GM18498 (cell line): ENCODE results near the gene C12orf57.

Source experiments
- ATAC-seq: cut with Tn5 transposase; IDR thresholded peaks from one replicate; pipeline ENCODE4 v1.9.1; 2021; ENCODE audit warnings: mild to moderate bottlenecking, moderate library complexity; ENCODE audit not compliant: unreplicated experiment

Gene C12orf57

DNA sequence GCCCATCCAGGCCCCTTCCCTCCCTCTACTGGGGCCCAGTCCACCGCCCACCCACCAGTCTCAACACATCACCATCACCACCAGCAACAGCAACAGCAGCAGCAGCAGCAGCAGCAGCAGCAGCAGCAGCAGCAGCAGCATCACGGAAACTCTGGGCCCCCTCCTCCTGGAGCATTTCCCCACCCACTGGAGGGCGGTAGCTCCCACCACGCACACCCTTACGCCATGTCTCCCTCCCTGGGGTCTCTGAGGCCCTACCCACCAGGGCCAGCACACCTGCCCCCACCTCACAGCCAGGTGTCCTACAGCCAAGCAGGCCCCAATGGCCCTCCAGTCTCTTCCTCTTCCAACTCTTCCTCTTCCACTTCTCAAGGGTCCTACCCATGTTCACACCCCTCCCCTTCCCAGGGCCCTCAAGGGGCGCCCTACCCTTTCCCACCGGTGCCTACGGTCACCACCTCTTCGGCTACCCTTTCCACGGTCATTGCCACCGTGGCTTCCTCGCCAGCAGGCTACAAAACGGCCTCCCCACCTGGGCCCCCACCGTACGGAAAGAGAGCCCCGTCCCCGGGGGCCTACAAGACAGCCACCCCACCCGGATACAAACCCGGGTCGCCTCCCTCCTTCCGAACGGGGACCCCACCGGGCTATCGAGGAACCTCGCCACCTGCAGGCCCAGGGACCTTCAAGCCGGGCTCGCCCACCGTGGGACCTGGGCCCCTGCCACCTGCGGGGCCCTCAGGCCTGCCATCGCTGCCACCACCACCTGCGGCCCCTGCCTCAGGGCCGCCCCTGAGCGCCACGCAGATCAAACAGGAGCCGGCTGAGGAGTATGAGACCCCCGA is 7.0 kb upstream of the C12orf57 start:
- ATAC-seq, result no peak

- peak; percentile 91 for ATAC-seq
Observed at GRCh38 chr12:6937481-6938352, 6.1 kb upstream of the C12orf57 start.

DNA sequence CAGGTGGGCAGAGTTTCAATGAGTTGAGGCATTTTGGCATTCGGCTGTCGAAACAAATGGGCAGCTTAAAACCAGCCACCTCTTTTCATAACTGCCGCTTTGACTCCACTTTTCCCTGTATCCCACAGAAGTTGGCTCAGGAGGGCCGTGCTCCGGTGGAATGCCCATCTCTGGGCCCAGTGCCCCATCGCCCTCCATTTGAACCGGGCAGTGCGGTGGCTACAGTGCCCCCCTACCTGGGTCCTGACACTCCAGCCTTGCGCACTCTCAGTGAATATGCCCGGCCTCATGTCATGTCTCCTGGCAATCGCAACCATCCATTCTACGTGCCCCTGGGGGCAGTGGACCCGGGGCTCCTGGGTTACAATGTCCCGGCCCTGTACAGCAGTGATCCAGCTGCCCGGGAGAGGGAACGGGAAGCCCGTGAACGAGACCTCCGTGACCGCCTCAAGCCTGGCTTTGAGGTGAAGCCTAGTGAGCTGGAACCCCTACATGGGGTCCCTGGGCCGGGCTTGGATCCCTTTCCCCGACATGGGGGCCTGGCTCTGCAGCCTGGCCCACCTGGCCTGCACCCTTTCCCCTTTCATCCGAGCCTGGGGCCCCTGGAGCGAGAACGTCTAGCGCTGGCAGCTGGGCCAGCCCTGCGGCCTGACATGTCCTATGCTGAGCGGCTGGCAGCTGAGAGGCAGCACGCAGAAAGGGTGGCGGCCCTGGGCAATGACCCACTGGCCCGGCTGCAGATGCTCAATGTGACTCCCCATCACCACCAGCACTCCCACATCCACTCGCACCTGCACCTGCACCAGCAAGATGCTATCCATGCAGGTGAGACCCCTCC is 5.2 kb upstream of the C12orf57 start:
- no peak for ATAC-seq

- ATAC-seq, result no peak
Observed at GRCh38 chr12:6939191-6939540, 4.7 kb upstream of the C12orf57 start.

- no peak for ATAC-seq
Observed at GRCh38 chr12:6941267-6941666, 2.6 kb upstream of the C12orf57 start.

DNA sequence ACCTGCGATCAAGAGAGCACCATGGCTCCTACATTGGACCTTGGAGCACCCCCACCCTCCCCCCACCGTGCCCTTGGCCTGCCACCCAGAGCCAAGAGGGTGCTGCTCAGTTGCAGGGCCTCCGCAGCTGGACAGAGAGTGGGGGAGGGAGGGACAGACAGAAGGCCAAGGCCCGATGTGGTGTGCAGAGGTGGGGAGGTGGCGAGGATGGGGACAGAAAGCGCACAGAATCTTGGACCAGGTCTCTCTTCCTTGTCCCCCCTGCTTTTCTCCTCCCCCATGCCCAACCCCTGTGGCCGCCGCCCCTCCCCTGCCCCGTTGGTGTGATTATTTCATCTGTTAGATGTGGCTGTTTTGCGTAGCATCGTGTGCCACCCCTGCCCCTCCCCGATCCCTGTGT is 2.0 kb upstream of the C12orf57 start:
- no peak for ATAC-seq

DNA sequence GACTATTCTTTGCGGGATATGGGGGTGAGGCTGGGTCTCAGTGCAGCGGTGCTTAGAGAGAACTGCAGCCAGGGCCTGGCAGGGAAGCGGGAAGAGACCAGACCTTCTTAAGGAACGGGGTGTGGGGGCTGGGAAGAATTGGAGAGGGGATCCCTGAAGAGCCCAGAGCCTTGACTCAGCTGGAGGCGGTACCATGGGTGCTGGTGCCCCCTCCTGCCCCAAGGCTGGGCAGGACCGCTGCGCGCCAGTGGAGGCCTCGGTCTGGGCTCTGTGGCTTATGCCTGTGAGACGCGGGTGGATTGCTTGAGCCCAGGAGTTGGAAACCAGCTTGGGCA is 1.5 kb upstream of the C12orf57 start:
- no peak for ATAC-seq

DNA sequence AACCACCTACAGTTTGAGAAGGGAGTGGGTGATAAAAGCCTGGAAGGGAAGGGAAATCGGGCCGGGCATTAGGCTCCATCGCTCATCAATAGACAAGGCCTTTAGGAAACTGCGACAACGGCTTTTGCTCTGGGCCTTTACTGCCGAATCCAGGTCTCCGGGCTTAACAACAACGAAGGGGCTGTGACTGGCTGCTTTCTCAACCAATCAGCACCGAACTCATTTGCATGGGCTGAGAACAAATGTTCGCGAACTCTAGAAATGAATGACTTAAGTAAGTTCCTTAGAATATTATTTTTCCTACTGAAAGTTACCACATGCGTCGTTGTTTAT is 467 bp upstream of the C12orf57 start:
- ATAC-seq, result peak; percentile 29

DNA sequence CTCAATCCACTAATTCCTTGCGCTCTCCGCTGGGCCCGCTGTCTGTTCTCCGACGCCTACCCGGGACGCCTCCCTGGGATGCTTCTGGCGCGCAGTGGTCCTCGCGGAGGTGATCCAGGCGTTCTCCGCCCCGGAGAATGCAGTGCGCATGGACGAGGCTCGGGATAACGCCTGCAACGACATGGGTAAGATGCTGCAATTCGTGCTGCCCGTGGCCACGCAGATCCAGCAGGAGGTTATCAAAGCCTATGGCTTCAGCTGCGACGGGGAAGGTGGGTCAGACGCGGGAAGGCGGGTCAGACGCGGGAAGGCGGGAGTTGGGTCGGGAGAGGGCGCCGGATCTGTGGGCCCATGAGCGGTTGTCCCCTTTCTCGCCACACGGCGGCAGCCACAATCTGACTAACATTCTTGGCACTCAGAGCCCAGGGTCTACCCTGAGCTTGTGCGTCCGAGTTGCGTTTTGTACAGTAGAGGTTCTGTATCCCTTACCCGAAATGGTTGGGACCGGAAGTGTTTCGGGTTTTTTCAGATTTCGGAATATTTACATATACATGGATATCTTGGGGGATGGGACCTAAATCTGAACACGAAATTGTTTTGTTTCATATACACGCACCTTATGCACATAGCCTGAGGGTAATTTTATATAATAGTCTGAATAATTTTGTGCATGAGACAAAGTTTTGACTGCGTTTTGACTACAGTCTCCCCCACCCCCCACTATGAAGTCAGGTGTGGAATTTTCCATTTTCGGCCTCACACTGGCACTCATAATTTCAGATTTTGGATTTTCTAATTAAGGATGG is 762 bp downstream of the C12orf57 start:
- peak; percentile 46 for ATAC-seq

DNA sequence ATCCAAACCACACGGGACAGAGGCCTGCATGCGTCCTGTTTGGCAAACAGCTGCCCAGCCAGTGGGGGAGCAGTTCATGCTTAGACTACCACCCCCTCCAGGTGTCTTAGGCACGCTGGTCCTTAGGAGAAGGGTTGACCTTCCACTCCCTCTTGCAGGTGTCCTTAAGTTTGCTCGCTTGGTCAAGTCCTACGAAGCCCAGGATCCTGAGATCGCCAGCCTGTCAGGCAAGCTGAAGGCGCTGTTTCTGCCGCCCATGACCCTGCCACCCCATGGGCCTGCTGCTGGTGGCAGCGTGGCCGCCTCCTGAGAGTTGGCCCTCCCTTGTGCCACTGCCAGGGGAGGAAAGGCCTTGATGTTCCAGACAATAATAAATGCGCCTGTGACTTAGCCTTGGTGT is 1.8 kb downstream of the C12orf57 start:
- no peak for ATAC-seq

GRCh38 chr12:6946033-6946919 is 2.5 kb downstream of the C12orf57 start:
- no peak for ATAC-seq

DNA sequence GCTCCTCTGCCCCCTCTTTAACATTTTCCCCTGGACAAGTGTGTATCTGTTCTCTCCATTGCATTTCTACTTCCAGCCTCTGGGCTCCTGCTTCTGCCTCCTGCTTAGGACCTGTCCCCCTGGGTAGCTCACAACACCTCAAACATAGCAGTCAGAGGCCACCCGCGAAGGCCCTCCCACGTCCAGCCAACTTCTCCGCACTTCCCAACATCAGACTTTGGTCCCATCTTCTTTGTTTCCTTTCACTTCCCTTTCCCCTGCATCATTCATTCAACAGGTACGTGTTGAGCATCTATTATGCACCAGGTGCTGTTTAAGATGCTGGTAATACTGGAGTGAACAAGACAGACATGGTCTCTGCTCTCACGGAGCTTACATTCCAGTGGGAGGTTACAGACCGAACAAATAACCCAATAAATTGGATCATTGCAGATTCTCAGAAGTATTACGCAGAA is 3.1 kb downstream of the C12orf57 start:
- ATAC-seq, result no peak

DNA sequence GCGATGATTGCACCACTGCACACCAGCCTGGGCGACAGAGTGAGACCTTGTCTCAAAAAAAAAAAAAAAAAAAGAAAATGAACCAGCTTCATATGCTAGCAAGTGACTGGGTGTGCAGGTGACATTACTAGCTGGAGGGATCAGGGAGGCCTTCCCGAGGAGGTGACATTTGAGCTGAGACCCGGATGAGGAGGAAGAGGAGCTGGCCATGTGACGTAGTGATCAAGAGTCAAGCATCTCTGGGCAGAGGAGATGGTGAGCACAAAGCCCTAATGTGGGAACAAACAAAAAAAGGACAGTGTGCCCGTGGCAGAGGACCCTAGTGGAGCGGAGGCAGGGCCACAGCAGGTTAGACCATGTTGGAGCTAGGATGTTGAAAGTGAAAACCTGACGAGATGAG is 3.8 kb downstream of the C12orf57 start:
- no peak for ATAC-seq

DNA sequence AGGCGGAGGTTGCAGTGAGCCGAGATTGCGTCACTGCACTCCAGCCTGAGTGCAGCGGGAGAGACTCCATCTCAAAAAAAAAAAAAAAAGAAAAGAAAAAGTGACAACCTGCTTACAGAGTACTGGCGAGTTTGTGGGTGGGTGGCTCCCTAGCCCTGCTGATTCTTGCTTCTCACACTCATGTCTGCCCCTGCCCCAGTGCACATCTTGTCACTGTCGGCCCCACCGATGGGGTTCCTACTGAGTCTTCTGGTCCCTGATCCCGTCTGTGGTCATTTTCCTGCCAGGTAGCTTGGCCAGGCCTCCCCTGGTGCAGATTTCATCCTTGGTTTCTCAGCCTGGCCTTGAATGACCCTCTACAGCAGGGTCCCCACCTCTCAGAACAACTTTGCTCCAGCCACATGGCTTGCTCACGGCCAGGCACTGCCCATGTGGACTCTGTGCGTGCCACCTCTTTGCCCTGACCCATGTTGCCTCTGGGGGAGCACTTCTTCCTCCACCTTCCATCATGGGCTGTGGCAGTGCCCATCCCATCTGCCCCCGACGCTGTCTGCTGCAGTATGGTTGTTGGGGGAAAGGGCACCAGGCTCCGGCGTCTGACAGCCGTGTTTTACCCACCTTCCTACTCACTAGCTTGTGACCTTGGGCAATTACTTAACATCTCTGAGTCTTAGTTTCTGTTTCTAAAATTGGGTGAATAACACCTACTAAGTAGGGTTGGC is 5.2 kb downstream of the C12orf57 start:
- ATAC-seq, result no peak

DNA sequence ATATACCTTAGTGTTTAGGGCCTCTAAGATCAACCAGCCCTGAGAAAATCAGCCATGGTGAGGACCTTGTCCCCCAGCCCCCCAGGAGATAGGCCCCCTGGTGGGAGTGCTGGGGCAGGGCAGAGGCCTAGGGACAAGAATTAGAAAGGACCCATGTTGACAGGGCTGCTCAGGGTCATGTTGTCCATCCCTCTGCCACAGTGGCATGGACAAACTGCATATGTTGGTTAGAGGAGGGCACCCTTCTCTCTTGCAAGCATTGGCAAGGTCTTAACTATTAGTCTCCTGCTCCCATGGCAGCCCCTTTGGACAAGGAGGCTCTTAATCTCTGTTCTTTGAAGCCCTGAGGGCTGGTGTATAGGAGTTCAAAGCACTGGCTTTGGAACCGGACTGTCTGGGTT is 6.6 kb downstream of the C12orf57 start:
- ATAC-seq, result no peak

DNA sequence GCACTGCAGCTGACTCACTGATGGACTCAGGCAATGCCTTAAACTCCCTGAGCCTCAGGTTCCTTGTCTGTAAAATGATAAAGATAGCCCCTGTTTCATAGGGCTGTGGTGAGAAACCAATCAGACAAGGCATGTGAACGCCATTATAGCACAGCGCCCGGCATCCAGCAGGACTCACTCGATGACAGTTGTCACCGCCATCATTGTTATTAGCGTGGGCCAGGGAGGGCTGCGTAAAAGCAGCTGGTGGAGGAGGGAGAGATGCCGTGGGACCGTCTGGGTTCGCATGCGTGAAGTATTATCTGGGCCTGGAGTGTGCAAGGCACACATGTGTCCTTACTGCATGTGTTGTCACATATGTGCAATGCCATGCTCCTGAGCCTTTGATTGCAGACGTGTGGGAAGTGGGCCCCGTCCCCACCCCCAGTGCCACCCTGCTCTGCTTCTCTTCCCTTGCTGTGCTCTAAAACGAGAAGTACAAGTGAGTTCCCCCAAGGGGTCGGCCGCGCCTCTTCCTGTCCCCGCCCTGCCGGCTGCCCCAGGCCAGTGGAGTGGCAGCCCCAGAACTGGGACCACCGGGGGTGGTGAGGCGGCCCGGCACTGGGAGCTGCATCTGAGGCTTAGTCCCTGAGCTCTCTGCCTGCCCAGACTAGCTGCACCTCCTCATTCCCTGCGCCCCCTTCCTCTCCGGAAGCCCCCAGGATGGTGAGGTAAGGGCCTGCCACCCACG is 7.2 kb downstream of the C12orf57 start, which contains the start of gene PTPN6:
Gene PTPN6 (plus strand): TSS at position 546 of the 730 bp plus-strand sequence. CDS start 157 bp downstream, at position 703.
- peak; percentile 27 for ATAC-seq

GRCh38 chr12:6951551-6952120 is 7.8 kb downstream of the C12orf57 start:
- no peak for ATAC-seq
